ENCODE measurements around the gene NOS1. TPM values are rescaled to one million over a fixed set of nuclear protein-coding genes. Genes with fewer than 3 reads are reported as not detected.

The NOS1 gene
- total and polyA plus RNA-seq, 2 experiments from 2014 or later, result 0.63 to 3.0 TPM

- no peak for TF ChIP-seq ZNF331 (CRISPR knock-in tag; IDR thresholded peaks at IDR 0.05; ENCODE audit: low read depth)
- no peak for TF ChIP-seq ZNF114 (CRISPR knock-in tag; IDR thresholded peaks at IDR 0.05)
- no peak for TF ChIP-seq ETS1 (IDR thresholded peaks at IDR 0.05)
- no peak for TF ChIP-seq JUNB (IDR thresholded peaks at IDR 0.05; ENCODE audit: unreplicated experiment)
- no peak for TF ChIP-seq EZH2phosphoT487 (IDR thresholded peaks at IDR 0.05; ENCODE audit: unreplicated experiment)
- no peak for TF ChIP-seq REST (IDR thresholded peaks at IDR 0.05; ENCODE audit: unreplicated experiment)
- TF ChIP-seq POLR2AphosphoS5 (IDR thresholded peaks at IDR 0.05; ENCODE audit: low read depth), result no peak
- TF ChIP-seq CTCF (conservative IDR thresholded peaks at IDR 0.05; ENCODE audit: low read depth in 2 of 2), result no peak
- TF ChIP-seq ZNF462 (CRISPR knock-in tag; IDR thresholded peaks at IDR 0.05), result no peak
- no peak for TF ChIP-seq EZH2 (IDR thresholded peaks at IDR 0.05; ENCODE audit: low read depth, unreplicated experiment)
- TF ChIP-seq CREB1 (CRISPR knock-in tag; IDR thresholded peaks at IDR 0.05; ENCODE audit: low read depth), result no peak
- TF ChIP-seq STAT1 (IDR thresholded peaks at IDR 0.05; ENCODE audit: unreplicated experiment), result no peak
- no peak for TF ChIP-seq NANOG (IDR thresholded peaks at IDR 0.05; ENCODE audit: borderline replicate concordance)
- DNase-seq (ENCODE audit: low spot score) (no peak), ATAC-seq (no peak)
- H3K4me3 Mint-ChIP-seq, result no peak overlapping the region
- no peaks in the 10 kb centered on the region for H3K79me2 ChIP-seq (replicated peaks; ENCODE audit: insufficient read depth)
- H3K4me1 Mint-ChIP-seq, result peaks cover 11% of the 10 kb centered on the region
- no peaks in the 10 kb centered on the region for H3K36me3 ChIP-seq (ENCODE audit: insufficient read depth)
- no peak overlapping the region for H3K4me3 ChIP-seq
- H3K27me3 Mint-ChIP-seq (ENCODE audit: insufficient read depth, low read depth, poor library complexity), result peaks cover 5% of the 10 kb centered on the region
- H3K27ac Mint-ChIP-seq, result no peak overlapping the region; the same call in 1 of the 2 replicates
- H3K9me2 ChIP-seq (ENCODE audit: insufficient read depth), result no peaks in the 10 kb centered on the region
- no peaks in the 10 kb centered on the region for H3F3A ChIP-seq (replicated peaks; ENCODE audit: low read depth)
- no peaks in the 10 kb centered on the region for H3K4me1 ChIP-seq (ENCODE audit: insufficient read depth)
- H3K4me2 ChIP-seq, result no peak overlapping the region
- H3K9me3 Mint-ChIP-seq, result no peaks in the 10 kb centered on the region
- no peaks in the 10 kb centered on the region for H4K20me1 ChIP-seq (replicated peaks; ENCODE audit: insufficient read depth)
- H3K27ac ChIP-seq (ENCODE audit: low read depth), result no peak overlapping the region
- H3K36me3 Mint-ChIP-seq (ENCODE audit: low read depth), result no peaks in the 10 kb centered on the region
- no peak overlapping the region for H2AFZ ChIP-seq
- H3K27me3 ChIP-seq (ENCODE audit: insufficient read depth), result no peaks in the 10 kb centered on the region
Measured at GRCh38 chr12:117329756-117330155, 31.7 kb downstream of the NOS1 start.
